Measurements from ENCODE around the gene GALNT17.

Gene GALNT17

GRCh38 chr7:71473366-71473967 is 341.5 kb downstream of the GALNT17 start:
- H3K4me1 Mint-ChIP-seq, result no peaks in the 10 kb centered on the region
- no peaks in the 10 kb centered on the region for H3K27me3 Mint-ChIP-seq
- no peak for DNase-seq
- H3K9me3 Mint-ChIP-seq, result peaks cover 19 to 20% of the 10 kb centered on the region in 2 donors
- H3K27ac Mint-ChIP-seq, result no peak overlapping the region
- no peak for ATAC-seq
- no peak overlapping the region for H3K4me3 Mint-ChIP-seq

GRCh38 chr7:71477441-71477840 is 345.5 kb downstream of the GALNT17 start:
- no peak overlapping the region for H3K4me3 Mint-ChIP-seq

GRCh38 chr7:71479231-71479630 is 347.3 kb downstream of the GALNT17 start:
- Mint-ChIP-seq H3K27me3 (no peaks in the 10 kb centered on the region), H3K4me1 (no peaks in the 10 kb centered on the region), H3K27ac (no peak overlapping the region), H3K4me3 (no peak overlapping the region), H3K9me3 (peaks cover 8 to 14% of the 10 kb centered on the region in 2 donors)
- ATAC-seq (no peak), DNase-seq (no peak)

More at GRCh38 chr7:71477441-71477840, 345.5 kb downstream of the GALNT17 start:
- no peaks in the 10 kb centered on the region for H3K4me1 Mint-ChIP-seq
- H3K9me3 Mint-ChIP-seq, result peaks cover 13 to 20% of the 10 kb centered on the region in 2 donors
- ATAC-seq (no peak), DNase-seq (no peak)
- H3K27me3 Mint-ChIP-seq, result no peaks in the 10 kb centered on the region
- H3K27ac Mint-ChIP-seq, result no peak overlapping the region

- Mint-ChIP-seq H3K4me3 (no peak overlapping the region), H3K4me1 (no peaks in the 10 kb centered on the region), H3K27ac (no peak overlapping the region), H3K9me3 (peaks cover 5 to 8% of the 10 kb centered on the region in 2 donors), H3K27me3 (no peaks in the 10 kb centered on the region)
- no peak for DNase-seq
- ATAC-seq, result no peak
Measured at GRCh38 chr7:71480791-71481190, 348.8 kb downstream of the GALNT17 start.

- ATAC-seq (no peak), DNase-seq (no peak)
- no peaks in the 10 kb centered on the region for H3K27me3 Mint-ChIP-seq
- no peaks in the 10 kb centered on the region for H3K4me1 Mint-ChIP-seq
- H3K27ac Mint-ChIP-seq, result no peak overlapping the region
- H3K9me3 Mint-ChIP-seq, result peaks cover 0 to 8% of the 10 kb centered on the region in 2 donors
- H3K4me3 Mint-ChIP-seq, result no peak overlapping the region
Measured at GRCh38 chr7:71482284-71482683, 350.3 kb downstream of the GALNT17 start.

- H3K27ac Mint-ChIP-seq, result no peak overlapping the region
- peaks cover 0 to 8% of the 10 kb centered on the region in 2 donors for H3K9me3 Mint-ChIP-seq
- no peaks in the 10 kb centered on the region for H3K27me3 Mint-ChIP-seq
- H3K4me3 Mint-ChIP-seq, result no peak overlapping the region
- ATAC-seq (no peak), DNase-seq (no peak)
- H3K4me1 Mint-ChIP-seq, result no peaks in the 10 kb centered on the region
Measured at GRCh38 chr7:71484380-71484779, 352.4 kb downstream of the GALNT17 start.

- Mint-ChIP-seq H3K9me3 (peaks cover 0 to 8% of the 10 kb centered on the region in 2 donors), H3K4me1 (no peaks in the 10 kb centered on the region), H3K27me3 (no peaks in the 10 kb centered on the region), H3K4me3 (no peak overlapping the region), H3K27ac (no peak overlapping the region)
- ATAC-seq (no peak), DNase-seq (no peak)
Measured at GRCh38 chr7:71485586-71485985, 353.6 kb downstream of the GALNT17 start.

- Mint-ChIP-seq H3K4me3 (no peak overlapping the region), H3K4me1 (no peaks in the 10 kb centered on the region), H3K9me3 (peaks cover 0 to 8% of the 10 kb centered on the region in 2 donors), H3K27ac (no peak overlapping the region), H3K27me3 (no peaks in the 10 kb centered on the region)
- DNase-seq (no peak), ATAC-seq (no peak)
Measured at GRCh38 chr7:71486414-71486813, 354.5 kb downstream of the GALNT17 start.

- Mint-ChIP-seq H3K4me1 (no peaks in the 10 kb centered on the region), H3K4me3 (no peak overlapping the region), H3K27ac (no peak overlapping the region), H3K9me3 (peaks cover 0 to 8% of the 10 kb centered on the region in 2 donors), H3K27me3 (no peaks in the 10 kb centered on the region)
- no peak for DNase-seq
- no peak for ATAC-seq
Measured at GRCh38 chr7:71486856-71487628, 355.1 kb downstream of the GALNT17 start.

GRCh38 chr7:71488308-71488707 is 356.4 kb downstream of the GALNT17 start:
- peaks cover 0 to 8% of the 10 kb centered on the region in 2 donors for H3K9me3 Mint-ChIP-seq
- DNase-seq, result no peak
- ATAC-seq, result no peak

GRCh38 chr7:71491336-71491735 is 359.4 kb downstream of the GALNT17 start:
- no peak overlapping the region for H3K4me3 Mint-ChIP-seq
- peaks cover 0 to 8% of the 10 kb centered on the region in 2 donors for H3K9me3 Mint-ChIP-seq
- ATAC-seq (no peak), DNase-seq (no peak)
- H3K27ac Mint-ChIP-seq, result no peak overlapping the region
- H3K4me1 Mint-ChIP-seq, result no peaks in the 10 kb centered on the region
- H3K27me3 Mint-ChIP-seq, result no peaks in the 10 kb centered on the region

More at GRCh38 chr7:71488308-71488707, 356.4 kb downstream of the GALNT17 start:
- Mint-ChIP-seq H3K27ac (no peak overlapping the region), H3K4me1 (no peaks in the 10 kb centered on the region), H3K4me3 (no peak overlapping the region), H3K27me3 (no peaks in the 10 kb centered on the region)

GRCh38 chr7:71495828-71496227 is 363.9 kb downstream of the GALNT17 start:
- Mint-ChIP-seq H3K27me3 (no peaks in the 10 kb centered on the region), H3K9me3 (peaks cover 0 to 8% of the 10 kb centered on the region in 2 donors), H3K27ac (peak overlapping the region in 1 of 2 donors; percentile 38), H3K4me1 (no peaks in the 10 kb centered on the region), H3K4me3 (no peak overlapping the region)
- DNase-seq (no peak), ATAC-seq (no peak)

GRCh38 chr7:71497256-71497946 is 365.5 kb downstream of the GALNT17 start:
- Mint-ChIP-seq H3K27me3 (no peaks in the 10 kb centered on the region), H3K9me3 (peaks cover 7 to 18% of the 10 kb centered on the region in 2 donors), H3K27ac (no peak overlapping the region), H3K4me1 (no peaks in the 10 kb centered on the region), H3K4me3 (no peak overlapping the region)
- no peak for ATAC-seq
- DNase-seq, result no peak

- Mint-ChIP-seq H3K27ac (no peak overlapping the region), H3K27me3 (no peaks in the 10 kb centered on the region), H3K9me3 (peaks cover 13 to 26% of the 10 kb centered on the region in 2 donors), H3K4me1 (no peaks in the 10 kb centered on the region), H3K4me3 (peak overlapping the region in 1 of 2 donors; percentile 33)
- DNase-seq (no peak), ATAC-seq (no peak)
Measured at GRCh38 chr7:71498381-71498780, 366.4 kb downstream of the GALNT17 start.

GRCh38 chr7:71504697-71505441 is 372.9 kb downstream of the GALNT17 start:
- DNase-seq, result no peak
- no peak for ATAC-seq
- H3K9me3 Mint-ChIP-seq, result peaks cover 19 to 35% of the 10 kb centered on the region in 2 donors
- H3K4me1 Mint-ChIP-seq, result no peaks in the 10 kb centered on the region
- H3K27ac Mint-ChIP-seq, result no peak overlapping the region
- H3K4me3 Mint-ChIP-seq, result no peak overlapping the region
- no peaks in the 10 kb centered on the region for H3K27me3 Mint-ChIP-seq

Measured in stimulated activated naive CD8-positive, alpha-beta T cell treated with anti-CD3 and anti-CD28 coated beads, Interleukin-15, amount 100 ng/mL, for 72 hours (primary cell).